Astrocyte of the spinal cord (primary cell): ENCODE data around the gene TIAM1.

Experiments
- DNase-seq: peaks from one replicate; pipeline ENCODE4 v3.0.0; 2011; ENCODE audit warnings: low read depth, low spot score
- H3K4me3 ChIP-seq: 2 replicates; pipeline ENCODE4 v1.5.1; 2011; ENCODE audit warnings: low read depth, mild to moderate bottlenecking, low read length, moderate library complexity
- in situ Hi-C: cut with HindIII; loops from 2 replicates; pipeline ENCODE4 v1.10.0; 2017; ENCODE audit warnings: low sequenced_read_pairs
- TF ChIP-seq, protein P1 (sequence below): IDR thresholded peaks from 2 replicates; pipeline ENCODE4 v1.5.1; 2012; ENCODE audit warnings: low read depth, mild to moderate bottlenecking, low read length, inconsistent platforms

Gene TIAM1

DNA sequence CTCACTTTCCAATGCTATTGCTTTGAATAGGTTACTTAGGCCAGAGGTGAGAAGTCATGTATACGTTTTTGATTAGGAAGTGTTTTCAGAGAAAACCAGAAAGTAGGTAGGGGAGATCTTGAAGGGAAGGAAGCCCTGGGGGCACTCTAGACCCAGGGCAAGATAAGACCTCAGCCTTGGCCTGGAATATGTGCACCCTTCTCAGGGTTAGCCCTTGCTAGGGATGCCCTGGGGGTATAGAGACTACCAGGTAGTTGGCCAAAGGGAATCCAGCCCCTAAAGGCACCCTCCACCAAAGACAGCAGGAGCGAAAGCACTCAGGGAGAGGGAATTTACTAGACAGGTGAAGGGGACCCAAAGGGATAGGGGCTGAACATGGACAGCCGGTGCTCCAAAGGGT is 7.0 kb downstream of the TIAM1 start:
- in situ Hi-C loops = no loop called here
- no peak overlapping the region for H3K4me3 ChIP-seq
- TF ChIP-seq, protein P1, sequence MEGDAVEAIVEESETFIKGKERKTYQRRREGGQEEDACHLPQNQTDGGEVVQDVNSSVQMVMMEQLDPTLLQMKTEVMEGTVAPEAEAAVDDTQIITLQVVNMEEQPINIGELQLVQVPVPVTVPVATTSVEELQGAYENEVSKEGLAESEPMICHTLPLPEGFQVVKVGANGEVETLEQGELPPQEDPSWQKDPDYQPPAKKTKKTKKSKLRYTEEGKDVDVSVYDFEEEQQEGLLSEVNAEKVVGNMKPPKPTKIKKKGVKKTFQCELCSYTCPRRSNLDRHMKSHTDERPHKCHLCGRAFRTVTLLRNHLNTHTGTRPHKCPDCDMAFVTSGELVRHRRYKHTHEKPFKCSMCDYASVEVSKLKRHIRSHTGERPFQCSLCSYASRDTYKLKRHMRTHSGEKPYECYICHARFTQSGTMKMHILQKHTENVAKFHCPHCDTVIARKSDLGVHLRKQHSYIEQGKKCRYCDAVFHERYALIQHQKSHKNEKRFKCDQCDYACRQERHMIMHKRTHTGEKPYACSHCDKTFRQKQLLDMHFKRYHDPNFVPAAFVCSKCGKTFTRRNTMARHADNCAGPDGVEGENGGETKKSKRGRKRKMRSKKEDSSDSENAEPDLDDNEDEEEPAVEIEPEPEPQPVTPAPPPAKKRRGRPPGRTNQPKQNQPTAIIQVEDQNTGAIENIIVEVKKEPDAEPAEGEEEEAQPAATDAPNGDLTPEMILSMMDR = no peak
- no peak for DNase-seq

DNA sequence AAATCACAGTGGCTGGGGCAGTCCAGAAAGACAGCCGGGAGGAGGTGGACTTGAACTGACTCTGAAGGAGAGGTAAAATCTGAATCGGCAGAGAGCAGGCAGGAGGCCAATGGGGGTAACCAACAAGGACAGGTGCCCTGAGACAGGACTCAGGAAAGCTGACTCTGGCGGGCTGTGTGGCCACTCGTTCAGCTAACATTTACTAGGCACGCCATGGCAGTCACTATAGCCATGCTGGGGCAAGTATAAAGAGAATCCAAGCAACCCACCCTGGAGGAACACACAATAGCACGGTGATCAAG is 7.4 kb downstream of the TIAM1 start:
- TF ChIP-seq, protein P1 = no peak
- in situ Hi-C loops = no loop called here
- no peak for DNase-seq
- no peak overlapping the region for H3K4me3 ChIP-seq

DNA sequence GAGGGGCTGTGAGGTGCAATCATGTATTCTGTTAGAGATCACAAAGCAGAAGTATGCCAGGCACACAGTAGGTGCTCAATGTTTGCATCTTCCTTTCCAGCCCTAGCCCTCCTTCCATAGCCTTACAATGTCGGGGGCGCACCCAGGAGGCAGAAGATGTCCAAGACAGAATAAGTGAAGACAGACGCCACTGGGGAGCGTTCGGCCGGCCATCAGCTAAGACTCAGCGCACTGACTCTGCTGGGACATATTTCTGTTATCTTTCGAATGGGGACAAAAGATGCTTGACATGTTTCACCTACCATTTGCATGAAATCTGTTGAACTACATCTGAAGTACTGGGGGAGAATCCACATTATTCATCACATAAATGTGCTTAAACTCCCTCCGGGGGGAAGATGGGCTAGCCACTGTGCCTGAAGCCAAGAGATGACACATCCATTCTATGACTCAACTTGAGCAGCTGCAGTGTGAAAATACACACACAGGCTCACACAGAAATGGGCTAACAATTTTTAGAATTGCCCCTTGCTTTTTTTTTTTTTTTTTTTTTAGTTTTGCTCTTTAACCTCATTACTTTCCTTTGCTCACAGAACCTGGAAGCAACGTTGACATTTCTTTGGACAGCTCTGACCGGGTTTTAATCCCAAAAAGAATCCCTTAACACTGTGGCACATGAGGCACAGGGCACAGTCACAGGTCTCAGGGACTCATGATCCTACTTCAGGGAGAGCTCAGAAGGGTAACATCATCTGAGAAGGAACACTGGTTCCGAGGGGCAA is 7.9 kb downstream of the TIAM1 start:
- peak; percentile 95 for DNase-seq

DNA sequence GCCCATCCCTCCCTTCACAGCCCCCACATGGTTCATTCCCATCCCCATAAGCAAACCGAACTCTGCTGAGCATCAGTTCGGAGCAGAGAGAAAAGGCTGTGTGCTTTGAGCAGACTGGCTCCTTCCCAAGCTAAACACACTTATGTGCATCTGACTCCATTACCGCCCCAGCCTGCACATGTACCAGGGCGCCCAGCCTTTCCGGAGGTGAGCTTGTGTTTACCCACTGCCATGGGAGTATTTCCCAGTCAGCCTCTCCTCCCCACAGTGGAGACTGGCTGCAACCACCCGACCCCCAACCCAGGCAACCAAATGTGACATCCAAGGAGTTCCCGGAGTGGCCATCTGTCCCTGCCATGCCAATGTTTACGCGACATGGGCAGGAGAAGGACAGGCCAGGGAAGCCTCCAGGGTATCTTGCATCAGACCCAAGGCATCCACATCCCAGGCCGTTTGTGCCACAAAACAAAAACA is 9.4 kb downstream of the TIAM1 start:
- TF ChIP-seq, protein P1 = no peak
- DNase-seq = peak; percentile 67
- no peak overlapping the region for H3K4me3 ChIP-seq
- in situ Hi-C loops = no loop called here

More for the DNA sequence above, 7.9 kb downstream of the TIAM1 start:
- in situ Hi-C loops = no loop called here
- no peak overlapping the region for H3K4me3 ChIP-seq
- TF ChIP-seq, protein P1 = no peak

DNA sequence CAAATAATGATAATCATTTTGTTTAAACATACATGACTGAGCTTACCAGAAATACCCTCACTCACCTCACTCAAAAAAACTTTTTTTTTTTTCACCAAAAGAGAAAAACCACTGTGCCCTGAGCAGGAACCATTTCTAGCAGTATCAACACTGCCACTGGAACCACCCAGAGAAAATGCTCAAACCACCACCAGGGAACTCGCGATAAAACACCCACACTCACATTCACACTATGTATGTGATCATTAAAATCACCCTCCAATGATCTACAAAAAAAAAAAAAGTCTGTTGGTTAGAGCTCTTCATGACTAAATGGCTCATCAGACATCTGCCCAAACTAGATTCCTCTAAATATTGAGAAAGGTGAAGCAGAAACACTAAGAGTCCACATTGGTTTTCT is 11.5 kb downstream of the TIAM1 start:
- DNase-seq = no peak
- H3K4me3 ChIP-seq = no peak overlapping the region
- in situ Hi-C loops = no loop called here
- TF ChIP-seq, protein P1 = no peak

DNA sequence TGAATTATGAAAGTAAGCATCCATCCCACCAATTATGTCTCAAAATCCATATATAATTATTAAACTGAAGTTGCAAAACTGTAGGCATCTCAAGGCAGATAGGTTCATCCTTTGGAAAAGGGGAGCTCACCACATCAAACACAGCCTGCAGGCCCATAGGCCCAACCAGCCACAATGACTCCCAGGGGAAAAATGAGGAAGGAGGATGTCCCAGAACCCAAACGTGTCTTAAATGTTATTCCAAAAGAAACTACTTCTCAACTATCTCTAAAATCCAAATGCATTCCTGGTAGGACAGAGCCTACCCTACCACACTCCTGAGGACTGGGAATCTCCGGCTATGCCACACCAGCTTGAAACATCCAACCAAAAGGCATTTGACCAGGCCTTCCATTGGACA is 12.8 kb downstream of the TIAM1 start:
- TF ChIP-seq, protein P1 = no peak
- in situ Hi-C loops = no loop called here

More for the DNA sequence above, 12.8 kb downstream of the TIAM1 start:
- no peak overlapping the region for H3K4me3 ChIP-seq
- no peak for DNase-seq
